Measurements from ENCODE around the gene HES3.

HES3 gene

GRCh38 chr1:6276811-6277555, 33.0 kb downstream of the HES3 start:
- no peak overlapping the region for H3K4me3 ChIP-seq (ENCODE audit: low read depth, low read length)
- no peak for TF ChIP-seq CTCF (IDR thresholded peaks at IDR 0.05; ENCODE audit: low read depth, low read length)

GRCh38 chr1:6278263-6278662, 34.3 kb downstream of the HES3 start:
- no peak overlapping the region for H3K4me3 ChIP-seq (ENCODE audit: low read depth, low read length)
- no peak for TF ChIP-seq CTCF (IDR thresholded peaks at IDR 0.05; ENCODE audit: low read depth, low read length)

GRCh38 chr1:6279066-6279465, 35.1 kb downstream of the HES3 start:
- no peak overlapping the region for H3K4me3 ChIP-seq (ENCODE audit: low read depth, low read length)
- TF ChIP-seq CTCF (IDR thresholded peaks at IDR 0.05; ENCODE audit: low read depth, low read length), result no peak

DNA sequence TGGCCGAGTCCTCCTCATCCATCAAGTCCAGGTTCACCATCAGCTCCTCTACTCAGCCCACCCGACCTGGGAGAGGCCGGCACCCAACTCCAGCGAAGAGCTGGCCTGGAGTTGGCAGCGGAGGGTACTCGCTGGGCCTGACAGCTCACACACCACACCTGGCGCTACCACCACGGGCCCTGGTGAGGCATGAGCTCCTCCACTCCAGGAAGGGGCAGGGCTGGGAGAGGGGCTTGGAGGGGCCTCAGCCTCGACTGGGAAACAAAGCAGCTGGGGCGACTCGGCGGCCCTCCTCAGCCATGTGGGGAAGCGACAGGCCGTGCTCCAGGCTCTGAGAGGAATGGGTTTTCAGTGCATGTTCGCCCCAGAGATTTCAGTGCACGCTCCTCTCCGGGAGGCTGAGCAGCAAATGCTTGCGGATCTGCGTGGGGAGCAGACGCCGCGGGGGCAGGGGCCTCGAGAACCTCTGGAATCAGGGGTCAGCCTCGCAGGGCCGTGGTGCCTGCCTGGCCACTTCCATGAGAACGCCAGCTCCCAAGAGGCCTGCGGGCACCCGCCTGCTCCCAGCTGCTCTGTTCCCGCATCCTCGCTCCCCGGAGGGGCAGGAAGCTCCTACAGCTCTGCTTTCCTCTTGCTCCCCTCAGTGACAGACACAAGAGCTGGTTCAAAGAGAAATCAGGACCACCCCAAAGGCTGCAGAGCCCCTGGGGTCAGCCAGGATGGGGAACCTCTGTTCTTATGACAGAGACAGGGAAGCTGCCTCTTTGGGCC, 35.8 kb downstream of the HES3 start:
- no peak for TF ChIP-seq CTCF (IDR thresholded peaks at IDR 0.05; ENCODE audit: low read depth, low read length)
- H3K4me3 ChIP-seq (ENCODE audit: low read depth, low read length), result no peak overlapping the region

DNA sequence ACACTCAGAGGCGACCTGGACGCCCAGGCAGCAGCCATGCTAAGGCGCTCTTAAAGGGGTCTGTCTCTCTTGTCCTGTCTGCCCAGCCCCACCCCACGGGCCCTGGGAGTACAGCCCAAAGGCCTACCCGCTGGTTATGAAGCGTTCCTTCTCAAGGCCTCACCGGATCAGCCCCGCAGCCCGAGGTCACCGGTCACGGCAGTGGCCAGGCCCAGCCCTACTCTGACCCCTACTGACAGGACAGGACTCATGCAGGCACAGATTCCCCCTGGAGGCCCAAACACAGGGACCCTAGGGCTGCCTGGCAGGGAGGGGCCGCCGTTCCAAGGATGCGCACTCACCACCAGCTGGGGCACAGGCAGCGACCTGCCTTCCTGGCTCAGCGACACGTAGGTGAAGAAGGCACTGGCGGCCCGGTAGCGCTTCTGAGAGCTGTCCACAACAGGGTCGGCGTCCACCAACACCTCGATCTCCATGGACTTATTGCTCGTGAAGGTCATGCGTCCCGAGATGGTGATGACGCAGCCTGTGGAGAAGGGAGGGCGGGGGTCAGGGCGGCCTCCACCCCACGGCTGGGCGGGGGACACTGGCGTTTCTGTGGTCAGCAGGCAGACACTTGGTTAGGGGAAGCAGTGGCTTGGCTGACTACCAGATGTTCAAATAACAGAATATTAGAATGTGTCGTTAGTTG, 36.9 kb downstream of the HES3 start:
- no peak overlapping the region for H3K4me3 ChIP-seq (ENCODE audit: low read depth, low read length)
- TF ChIP-seq CTCF (IDR thresholded peaks at IDR 0.05; ENCODE audit: low read depth, low read length), result peak; percentile 41

DNA sequence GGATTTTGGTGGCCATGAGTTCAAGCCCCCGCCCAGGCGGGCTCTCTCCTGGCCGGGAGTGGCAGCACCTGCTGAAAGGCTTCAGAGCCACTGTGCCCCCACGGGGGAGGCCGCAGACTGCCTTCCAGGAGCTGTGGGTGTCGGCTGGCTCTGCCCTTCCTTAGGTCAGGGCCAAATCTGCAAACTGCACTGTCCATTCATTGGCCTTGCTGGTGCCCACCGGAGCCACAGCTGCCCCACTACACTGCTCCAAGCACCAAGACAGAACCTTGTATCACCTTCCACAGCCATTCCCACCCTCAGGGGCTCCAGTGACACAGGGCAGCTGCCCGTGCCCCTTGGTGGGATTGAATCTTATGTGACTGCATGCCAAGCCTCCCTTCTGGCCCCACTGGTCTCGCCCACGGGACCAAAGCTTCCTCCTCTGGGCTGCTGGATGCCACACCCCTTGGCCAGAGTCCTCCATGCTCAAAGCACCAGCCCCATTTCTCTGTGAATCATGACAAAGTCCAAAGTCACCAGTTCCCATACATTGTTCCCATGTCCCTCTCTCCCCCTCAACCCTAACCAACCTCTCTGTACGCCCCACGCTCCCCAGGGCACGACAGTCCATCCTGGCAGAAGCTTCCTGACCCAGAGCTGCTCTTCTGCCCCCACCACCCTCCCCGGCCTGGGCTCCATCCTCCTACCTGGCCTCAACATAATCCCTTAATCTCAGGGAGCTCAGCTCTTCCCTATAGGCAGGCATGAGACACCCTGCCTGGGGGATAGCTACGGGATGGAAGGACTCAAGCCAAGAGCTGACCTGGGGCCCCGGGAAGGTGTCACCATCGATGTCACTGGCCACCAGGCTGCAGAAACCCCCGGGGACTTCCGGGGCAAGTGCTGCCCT, 37.8 kb downstream of the HES3 start:
- no peak for TF ChIP-seq CTCF (IDR thresholded peaks at IDR 0.05; ENCODE audit: low read depth, low read length)
- H3K4me3 ChIP-seq (ENCODE audit: low read depth, low read length), result no peak overlapping the region

All from WI38 (cell line).